SH-SY5Y (cell line): ENCODE measurements around the gene MANBA.

Source experiments
- GATA2 ChIP-seq: IDR thresholded peaks from 2 replicates; pipeline ENCODE4 v1.6.1; 2011; ENCODE audit warnings: mild to moderate bottlenecking, low read depth, low read length
- GATA3 ChIP-seq: IDR thresholded peaks from 2 replicates; pipeline ENCODE4 v1.6.1; 2011; ENCODE audit warnings: low read depth, mild to moderate bottlenecking, low read length, moderate library complexity

- no peak for TF ChIP-seq GATA2
- no peak for TF ChIP-seq GATA3
Measured at GRCh38 chr4:102761906-102762305, 1.1 kb upstream of the MANBA start.
